Lower leg skin (tissue), 4 donors: ENCODE results near the gene CRYGD. TPM values are rescaled to one million over a fixed set of nuclear protein-coding genes. Genes with fewer than 3 reads are reported as not detected.
"Not testable (repeated sequence)": the region's sequence is repeated elsewhere in the genome, so short reads cannot be mapped to it uniquely, and the experiment has no call there.

Experiments
- DNase-seq, 2 donors: peaks; one replicate each; pipeline ENCODE4 v3.0.0-alpha.2; 2019; ENCODE audit warnings: low spot score in 2 of 2
- H3K4me3 ChIP-seq: fragments of 200-600 bp; sonication (generic); 2 replicates; pipeline ENCODE4 v1.5.1; 2017; ENCODE audit warnings: mild to moderate bottlenecking, low read depth; ENCODE audit not compliant: poor library complexity, severe bottlenecking
- POLR2A ChIP-seq, 2 donors: fragments of 450-650 bp; IDR thresholded peaks; one replicate each; pipeline ENCODE4 v1.6.1; 2016 to 2017; ENCODE audit warnings: antibody characterized with exemption in 2 of 2, mild to moderate bottlenecking in 1 of 2, moderate library complexity in 1 of 2
- WGBS, 2 donors: methylation state at CpG; one replicate each; pipeline ENCODE4 v1.1.5; 2018; 5-methylcytosine and 5-hydroxymethylcytosine counted together
- intact Hi-C: fragments of 100-400 bp; cut with DNase I; formaldehyde crosslinking; loops from one replicate; pipeline ENCODE4 v1.15.0; 2023; ENCODE audit warnings: low total_unique reads
- total RNA-seq, 4 donors: library from RNA; depleted of rRNA; stranded (reverse); fragments of >200 nt; gene quantifications; one replicate each; pipeline ENCODE4 v1.1.0, GENCODE V29; 2016
- TF ChIP-seq, protein P1 (sequence below), 3 donors: fragments of 450-650 bp; IDR thresholded peaks; one replicate each; pipeline ENCODE4 v1.5.1; 2016; ENCODE audit warnings: antibody characterized with exemption in 3 of 3, mild to moderate bottlenecking in 3 of 3, moderate library complexity in 2 of 3

The CRYGD gene
- total RNA-seq, 4 donors from 2014 or later: not detected

DNA sequence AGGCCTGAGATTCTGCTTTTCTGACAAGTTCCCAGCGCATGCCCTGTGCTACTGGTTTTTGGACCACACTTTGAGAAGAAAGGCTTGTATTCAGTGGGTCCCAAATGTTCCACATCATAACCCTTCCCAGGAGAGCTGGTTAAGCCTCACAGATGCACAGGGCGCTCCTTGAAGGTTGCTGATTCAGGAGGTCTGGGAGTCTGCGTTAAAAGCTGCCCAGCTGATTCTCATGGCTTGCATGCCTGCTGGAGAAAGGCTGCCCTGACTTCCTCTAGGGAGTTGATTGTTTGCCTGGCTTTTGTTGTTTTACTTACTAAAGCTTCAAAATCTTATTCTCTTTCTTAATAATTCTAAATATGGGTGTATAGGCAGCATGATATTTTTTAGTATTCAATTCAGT is 20.7 kb downstream of the CRYGD start:
- no peak for TF ChIP-seq POLR2A (IDR thresholded peaks at IDR 0.05)
- TF ChIP-seq, protein P1, sequence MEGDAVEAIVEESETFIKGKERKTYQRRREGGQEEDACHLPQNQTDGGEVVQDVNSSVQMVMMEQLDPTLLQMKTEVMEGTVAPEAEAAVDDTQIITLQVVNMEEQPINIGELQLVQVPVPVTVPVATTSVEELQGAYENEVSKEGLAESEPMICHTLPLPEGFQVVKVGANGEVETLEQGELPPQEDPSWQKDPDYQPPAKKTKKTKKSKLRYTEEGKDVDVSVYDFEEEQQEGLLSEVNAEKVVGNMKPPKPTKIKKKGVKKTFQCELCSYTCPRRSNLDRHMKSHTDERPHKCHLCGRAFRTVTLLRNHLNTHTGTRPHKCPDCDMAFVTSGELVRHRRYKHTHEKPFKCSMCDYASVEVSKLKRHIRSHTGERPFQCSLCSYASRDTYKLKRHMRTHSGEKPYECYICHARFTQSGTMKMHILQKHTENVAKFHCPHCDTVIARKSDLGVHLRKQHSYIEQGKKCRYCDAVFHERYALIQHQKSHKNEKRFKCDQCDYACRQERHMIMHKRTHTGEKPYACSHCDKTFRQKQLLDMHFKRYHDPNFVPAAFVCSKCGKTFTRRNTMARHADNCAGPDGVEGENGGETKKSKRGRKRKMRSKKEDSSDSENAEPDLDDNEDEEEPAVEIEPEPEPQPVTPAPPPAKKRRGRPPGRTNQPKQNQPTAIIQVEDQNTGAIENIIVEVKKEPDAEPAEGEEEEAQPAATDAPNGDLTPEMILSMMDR (IDR thresholded peaks at IDR 0.05): no peak
- intact Hi-C loops: no loop called here
- no peak overlapping the region for H3K4me3 ChIP-seq
- WGBS, 2 donors: 77 to 78% methylated on average over 3 of the region's 3 CpGs
- no peak for DNase-seq

DNA sequence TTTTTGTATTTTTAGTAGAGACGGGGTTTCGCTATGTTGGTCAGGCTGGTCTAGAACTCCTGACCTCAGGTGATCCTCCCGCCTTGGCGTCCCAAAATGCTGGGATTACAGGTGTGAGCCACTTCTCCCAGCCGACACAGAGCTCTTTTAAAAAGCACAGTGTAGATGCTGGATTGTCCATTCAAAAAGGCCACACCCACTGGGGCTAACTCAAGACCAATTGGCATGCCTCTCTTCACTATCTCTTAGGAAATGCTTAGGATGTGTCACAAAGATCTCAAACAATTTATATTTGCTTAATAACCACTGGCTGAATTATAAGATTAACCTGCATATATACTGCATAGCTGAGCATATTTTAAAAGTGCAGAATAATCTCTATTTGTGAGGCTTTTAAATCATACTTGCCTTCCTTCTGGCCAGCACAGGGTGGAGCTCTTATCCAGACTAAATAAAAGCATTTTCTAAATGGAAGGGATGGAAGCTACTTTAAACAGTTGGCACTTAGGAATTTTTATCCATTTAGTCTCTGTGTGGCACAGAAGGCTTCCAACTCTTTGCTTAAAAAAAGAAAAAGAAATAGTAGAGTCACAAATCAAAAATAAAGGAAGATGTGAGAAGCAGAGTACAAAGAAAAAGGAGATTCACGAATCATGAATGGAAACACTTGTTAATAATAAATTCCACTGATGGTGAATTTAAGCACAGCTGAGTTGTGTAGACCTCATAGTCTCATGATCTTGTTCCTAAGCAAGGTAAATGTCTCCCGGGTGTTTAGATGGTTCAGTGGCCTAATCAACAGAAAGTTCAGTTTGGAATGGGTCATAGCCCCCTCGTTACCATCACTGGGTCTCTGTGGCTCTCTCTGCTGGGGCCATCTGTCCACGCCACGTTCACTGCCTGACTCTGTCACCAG is 22.4 kb downstream of the CRYGD start:
- WGBS, 2 donors: 58 to 62% methylated on average over 10 of the region's 10 CpGs
- intact Hi-C loops: no loop called here
- TF ChIP-seq, protein P1 (IDR thresholded peaks at IDR 0.05): no peak
- H3K4me3 ChIP-seq: no peak overlapping the region
- no peak for DNase-seq

DNA sequence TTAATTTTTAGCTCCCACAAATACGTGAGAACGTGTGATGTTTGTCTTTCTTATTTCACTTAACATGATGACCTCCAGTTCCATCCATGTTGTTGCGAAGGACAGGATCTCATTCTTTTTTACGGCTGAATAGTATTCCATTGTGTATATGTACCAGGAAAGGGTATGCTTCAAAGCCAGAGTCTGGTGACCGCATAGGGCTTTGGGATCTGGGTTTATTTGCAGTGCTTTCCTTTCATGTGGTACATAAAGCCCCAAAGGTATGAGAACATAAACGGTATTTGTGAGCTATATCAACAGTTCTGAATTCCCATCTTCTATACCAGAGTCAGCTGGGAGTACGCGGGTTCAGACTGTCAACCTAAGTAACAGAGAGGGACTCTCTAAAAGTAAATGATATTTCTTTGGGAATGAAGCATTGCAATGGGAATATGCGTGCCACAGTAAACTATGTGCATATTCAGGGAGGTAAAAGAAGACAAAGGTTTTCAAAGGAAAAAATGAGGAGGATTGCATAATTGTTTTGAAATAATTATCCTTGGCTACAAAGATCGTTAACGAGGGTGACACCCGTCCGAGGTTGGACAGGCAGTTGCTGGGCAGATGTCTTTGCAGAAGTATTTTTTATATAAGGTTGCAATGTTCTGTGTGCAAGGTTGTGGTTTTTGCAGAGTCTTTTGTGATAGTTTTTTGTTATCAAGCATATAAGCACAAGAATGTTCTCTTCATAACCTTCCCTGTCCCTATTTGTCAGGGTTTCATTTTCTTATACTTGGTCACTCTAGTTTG is 24.4 kb downstream of the CRYGD start:
- 67 to 70% methylated on average over 13 of the region's 13 CpGs for WGBS, 2 donors
- H3K4me3 ChIP-seq: no peak overlapping the region
- intact Hi-C loops: no loop called here
- TF ChIP-seq, protein P1 (IDR thresholded peaks at IDR 0.05): no peak
- no peak for DNase-seq

DNA sequence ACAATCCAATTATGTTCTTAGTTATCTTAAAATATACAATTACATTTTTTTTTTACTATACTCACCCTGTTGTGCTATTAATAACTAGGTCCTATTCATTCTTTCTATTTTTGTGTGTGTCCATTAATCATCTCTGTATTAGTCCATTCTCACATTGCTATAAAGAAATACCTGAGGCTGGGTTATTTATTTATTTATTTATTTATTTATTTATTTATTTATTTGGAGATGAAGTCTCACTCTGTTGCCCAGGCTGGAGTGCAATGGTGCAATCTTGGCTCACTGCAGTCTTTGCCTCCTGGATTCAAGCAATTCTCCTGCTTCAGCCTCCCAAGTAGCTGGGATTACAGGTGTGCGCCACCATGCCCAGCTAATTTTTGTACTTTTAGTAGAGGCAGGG is 25.6 kb downstream of the CRYGD start:
- DNase-seq, H3K4me3 ChIP-seq, intact Hi-C loops: not testable (repeated sequence)
- WGBS, 2 donors: 94 to 100% methylated on average over 1 of the region's 1 CpG

DNA sequence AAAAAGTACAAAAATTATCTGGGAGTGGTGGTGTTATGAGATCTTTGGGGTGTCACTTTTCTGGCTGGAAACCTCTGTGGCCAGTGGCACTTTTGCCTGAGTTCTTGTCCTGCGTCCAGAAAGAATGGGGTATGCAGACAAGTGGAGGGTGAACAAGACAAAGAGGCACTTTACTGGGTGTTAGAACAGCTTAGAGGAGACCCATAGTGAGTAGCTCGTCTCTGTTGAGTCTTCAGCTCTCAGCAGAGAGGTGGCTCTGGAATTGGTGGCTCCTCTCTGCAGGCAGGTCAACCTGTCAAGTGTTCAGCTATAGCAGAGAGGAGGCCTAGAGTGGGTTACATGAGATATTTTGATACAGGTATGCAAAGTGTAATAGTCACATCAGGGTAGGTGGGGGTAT is 26.1 kb downstream of the CRYGD start:
- intact Hi-C loops: no loop called here
- DNase-seq: no peak
- no peak for TF ChIP-seq POLR2A (IDR thresholded peaks at IDR 0.05)
- TF ChIP-seq, protein P1 (IDR thresholded peaks at IDR 0.05): no peak
- H3K4me3 ChIP-seq: no peak overlapping the region
- WGBS, 2 donors: 61 to 75% methylated on average over 2 of the region's 2 CpGs

DNA sequence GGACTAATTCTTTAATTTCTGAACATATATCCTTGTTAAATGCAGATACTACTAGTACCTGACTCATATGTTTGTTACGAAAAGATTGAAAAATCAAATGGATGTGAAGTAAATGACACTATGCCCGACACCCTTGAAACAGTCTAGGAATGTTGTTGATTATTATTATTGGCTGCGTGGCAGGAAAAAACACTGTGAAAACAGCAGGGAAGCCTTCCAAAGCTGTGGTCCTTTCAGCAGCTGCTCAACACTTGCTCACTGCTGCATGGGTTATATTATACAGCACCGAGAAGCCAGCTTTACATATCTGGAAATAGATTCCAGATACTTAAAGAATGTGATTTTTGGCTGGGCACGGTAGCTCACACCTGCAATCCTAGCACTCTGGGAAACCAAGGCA is 26.5 kb downstream of the CRYGD start:
- intact Hi-C loops: no loop called here
- no peak for DNase-seq
- no peak overlapping the region for H3K4me3 ChIP-seq
- TF ChIP-seq POLR2A (IDR thresholded peaks at IDR 0.05): no peak
- TF ChIP-seq, protein P1 (IDR thresholded peaks at IDR 0.05): no peak
- 51 to 58% methylated on average over 5 of the region's 5 CpGs for WGBS, 2 donors
